HepG2 (cell line): ENCODE measurements around the gene ZNF526. TPM values are rescaled to one million over a fixed set of nuclear protein-coding genes. Genes with fewer than 3 reads are reported as not detected.

Source experiments
- BORCS8-MEF2B ChIP-seq: sonication (generic); formaldehyde crosslinking; IDR thresholded peaks from 2 replicates; pipeline ENCODE4 v1.8.0; 2022; ENCODE audit warnings: mild to moderate bottlenecking, missing genetic modification reagents
- CAMTA2 ChIP-seq: sonication (generic); formaldehyde crosslinking; IDR thresholded peaks from 2 replicates; pipeline ENCODE4 v1.4.0; 2020; ENCODE audit warnings: mild to moderate bottlenecking, missing genetic modification reagents, borderline replicate concordance
- MED1 ChIP-seq: sonication (generic); formaldehyde crosslinking; IDR thresholded peaks from 2 replicates; pipeline ENCODE4 v1.4.0; 2020; ENCODE audit warnings: missing genetic modification reagents
- RNF2 ChIP-seq: fragments of 450-650 bp; conservative IDR thresholded peaks from 2 replicates; pipeline ENCODE4 v1.6.1; 2016; ENCODE audit warnings: low read depth
- TEAD3 ChIP-seq: optimal IDR thresholded peaks from 2 replicates; pipeline ENCODE3; 2016; ENCODE audit warnings: borderline replicate concordance
- XRCC5 ChIP-seq: fragments of 200-400 bp; formaldehyde crosslinking; optimal IDR thresholded peaks from 2 replicates; pipeline ENCODE3; 2017; ENCODE audit warnings: mild to moderate bottlenecking, low read length
- ZNF263 ChIP-seq: sonication (generic); formaldehyde crosslinking; IDR thresholded peaks from 2 replicates; pipeline ENCODE4 v1.4.0; 2020; ENCODE audit warnings: missing genetic modification reagents
- ZNF570 ChIP-seq: sonication (generic); formaldehyde crosslinking; IDR thresholded peaks from 2 replicates; pipeline ENCODE4 v1.4.0; 2020; ENCODE audit warnings: mild to moderate bottlenecking, missing genetic modification reagents, borderline replicate concordance
- ZSCAN30 ChIP-seq: sonication (generic); formaldehyde crosslinking; IDR thresholded peaks from 2 replicates; pipeline ENCODE4 v1.5.0; 2020; ENCODE audit warnings: mild to moderate bottlenecking, missing genetic modification reagents
- polyA plus RNA-seq, 8 experiments: library from polyadenylated mRNA; depleted of rRNA in 3 of 8; stranded (reverse) in 7 of 8; unstranded in 1 of 8; fragments of >200 nt; fragmentation: Illumina TruSeq in 4 of 8; extraction: Trizol in 4 of 8; gene quantifications; 2 replicates each; pipeline versions ENCODE4 v1.2.1 to v1.2.3, GENCODE V29; 2011 to 2016; ENCODE audit warnings: low read depth in 4 of 8, missing spikeins in 1 of 8, mixed read lengths in 1 of 8; ENCODE audit not compliant: insufficient read depth in 1 of 8
- total RNA-seq, 5 experiments: library from RNA; depleted of rRNA; stranded (reverse); fragments of >200 nt; fragmentation: Illumina TruSeq; extraction: Trizol; gene quantifications; 2 replicates each; pipeline ENCODE4 v1.2.3, GENCODE V29; 2016; ENCODE audit warnings: low read depth in 1 of 5
- TF ChIP-seq, protein P1 (sequence below): sonication (generic); formaldehyde crosslinking; IDR thresholded peaks from 2 replicates; pipeline ENCODE4 v1.4.0; 2020; ENCODE audit warnings: mild to moderate bottlenecking, missing genetic modification reagents
- TF ChIP-seq, protein P2 (sequence below): IDR thresholded peaks from 2 replicates; pipeline ENCODE4 v1.6.1; 2012; ENCODE audit warnings: low read depth, low read length, improper control_type of control experiment
- TF ChIP-seq, protein P3 (sequence below): sonication (generic); formaldehyde crosslinking; IDR thresholded peaks from 2 replicates; pipeline ENCODE4 v1.4.0; 2020; ENCODE audit warnings: missing genetic modification reagents, borderline replicate concordance
- TF ChIP-seq, protein P4 (sequence below): sonication (generic); formaldehyde crosslinking; IDR thresholded peaks from 2 replicates; pipeline ENCODE4 v1.8.1; 2022; ENCODE audit warnings: mild to moderate bottlenecking, missing genetic modification reagents
- TF ChIP-seq, protein P5 (sequence below): sonication (generic); formaldehyde crosslinking; IDR thresholded peaks from 2 replicates; pipeline ENCODE4 v1.4.0; 2020; ENCODE audit warnings: missing genetic modification reagents
- TF ChIP-seq, protein P6 (sequence below): sonication (generic); formaldehyde crosslinking; IDR thresholded peaks from 2 replicates; pipeline ENCODE4 v1.4.0; 2020; ENCODE audit warnings: missing genetic modification reagents

The ZNF526 gene
- total and polyA plus RNA-seq, 2 of the 13 experiments (the other 11 are each of a cell fraction or from before 2014, with no cell fraction given) = 3.3 to 8.4 TPM

DNA sequence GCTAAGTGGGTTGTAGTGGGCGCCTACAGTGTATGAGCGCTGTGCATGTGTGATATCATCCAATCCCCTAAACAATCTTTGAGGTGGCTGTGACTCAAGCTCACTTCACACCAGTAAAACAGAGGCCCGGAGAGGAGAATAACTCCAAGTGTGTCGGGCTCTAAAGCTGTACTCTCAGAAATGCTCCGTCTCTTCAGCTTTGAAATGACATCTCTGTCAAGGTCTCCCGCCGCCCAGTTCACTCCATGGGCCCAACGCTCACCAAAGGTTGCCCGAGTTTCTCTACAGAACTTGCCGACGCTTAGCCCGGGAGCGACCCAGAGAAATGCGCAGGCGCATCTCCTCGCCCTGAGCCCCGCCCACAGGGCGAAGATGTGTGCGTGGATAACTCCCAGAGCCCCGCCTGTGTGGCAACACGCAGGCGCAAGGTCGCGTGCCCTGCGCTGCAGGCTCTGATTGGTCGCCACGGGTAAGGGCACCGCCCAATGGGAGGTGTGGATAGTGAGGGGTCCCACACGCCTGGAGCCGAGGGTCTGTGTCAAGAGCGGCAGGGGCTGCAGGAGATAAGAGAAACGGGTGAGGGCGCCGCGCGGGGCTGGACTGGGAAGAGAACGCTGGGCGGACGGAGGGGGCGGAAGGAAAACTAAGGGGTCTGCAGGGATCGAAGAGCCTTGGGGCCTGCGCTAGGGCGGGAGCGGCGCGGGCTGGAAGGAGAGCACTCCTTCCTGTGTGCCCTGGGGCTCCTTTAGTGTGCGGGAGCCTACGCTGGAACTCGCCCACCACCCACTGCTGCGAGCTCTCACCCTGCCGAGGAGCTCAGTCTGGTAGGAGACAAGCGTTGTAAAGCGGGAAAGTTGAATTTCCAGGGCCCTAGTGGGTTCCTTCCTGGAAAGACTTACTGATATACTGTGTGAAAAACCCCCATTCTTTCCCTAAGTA lies at the start of gene ZNF526 (continued):
- TF ChIP-seq, protein P1, sequence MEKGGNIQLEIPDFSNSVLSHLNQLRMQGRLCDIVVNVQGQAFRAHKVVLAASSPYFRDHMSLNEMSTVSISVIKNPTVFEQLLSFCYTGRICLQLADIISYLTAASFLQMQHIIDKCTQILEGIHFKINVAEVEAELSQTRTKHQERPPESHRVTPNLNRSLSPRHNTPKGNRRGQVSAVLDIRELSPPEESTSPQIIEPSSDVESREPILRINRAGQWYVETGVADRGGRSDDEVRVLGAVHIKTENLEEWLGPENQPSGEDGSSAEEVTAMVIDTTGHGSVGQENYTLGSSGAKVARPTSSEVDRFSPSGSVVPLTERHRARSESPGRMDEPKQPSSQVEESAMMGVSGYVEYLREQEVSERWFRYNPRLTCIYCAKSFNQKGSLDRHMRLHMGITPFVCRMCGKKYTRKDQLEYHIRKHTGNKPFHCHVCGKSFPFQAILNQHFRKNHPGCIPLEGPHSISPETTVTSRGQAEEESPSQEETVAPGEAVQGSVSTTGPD (CRISPR knock-in tag) = no peak
- no peak for TF ChIP-seq CAMTA2 (CRISPR knock-in tag)
- TF ChIP-seq ZSCAN30 (CRISPR knock-in tag) = no peak
- no peak for TF ChIP-seq TEAD3
- TF ChIP-seq, protein P2, sequence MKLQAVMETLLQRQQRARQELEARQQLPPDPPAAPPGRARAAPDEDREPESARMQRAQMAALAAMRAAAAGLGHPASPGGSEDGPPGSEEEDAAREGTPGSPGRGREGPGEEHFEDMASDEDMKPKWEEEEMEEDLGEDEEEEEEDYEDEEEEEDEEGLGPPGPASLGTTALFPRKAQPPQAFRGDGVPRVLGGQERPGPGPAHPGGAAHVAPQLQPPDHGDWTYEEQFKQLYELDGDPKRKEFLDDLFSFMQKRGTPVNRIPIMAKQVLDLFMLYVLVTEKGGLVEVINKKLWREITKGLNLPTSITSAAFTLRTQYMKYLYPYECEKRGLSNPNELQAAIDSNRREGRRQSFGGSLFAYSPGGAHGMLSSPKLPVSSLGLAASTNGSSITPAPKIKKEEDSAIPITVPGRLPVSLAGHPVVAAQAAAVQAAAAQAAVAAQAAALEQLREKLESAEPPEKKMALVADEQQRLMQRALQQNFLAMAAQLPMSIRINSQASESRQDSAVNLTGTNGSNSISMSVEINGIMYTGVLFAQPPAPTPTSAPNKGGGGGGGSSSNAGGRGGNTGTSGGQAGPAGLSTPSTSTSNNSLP = no peak
- no peak for TF ChIP-seq BORCS8-MEF2B (CRISPR knock-in tag)
- TF ChIP-seq, protein P3, sequence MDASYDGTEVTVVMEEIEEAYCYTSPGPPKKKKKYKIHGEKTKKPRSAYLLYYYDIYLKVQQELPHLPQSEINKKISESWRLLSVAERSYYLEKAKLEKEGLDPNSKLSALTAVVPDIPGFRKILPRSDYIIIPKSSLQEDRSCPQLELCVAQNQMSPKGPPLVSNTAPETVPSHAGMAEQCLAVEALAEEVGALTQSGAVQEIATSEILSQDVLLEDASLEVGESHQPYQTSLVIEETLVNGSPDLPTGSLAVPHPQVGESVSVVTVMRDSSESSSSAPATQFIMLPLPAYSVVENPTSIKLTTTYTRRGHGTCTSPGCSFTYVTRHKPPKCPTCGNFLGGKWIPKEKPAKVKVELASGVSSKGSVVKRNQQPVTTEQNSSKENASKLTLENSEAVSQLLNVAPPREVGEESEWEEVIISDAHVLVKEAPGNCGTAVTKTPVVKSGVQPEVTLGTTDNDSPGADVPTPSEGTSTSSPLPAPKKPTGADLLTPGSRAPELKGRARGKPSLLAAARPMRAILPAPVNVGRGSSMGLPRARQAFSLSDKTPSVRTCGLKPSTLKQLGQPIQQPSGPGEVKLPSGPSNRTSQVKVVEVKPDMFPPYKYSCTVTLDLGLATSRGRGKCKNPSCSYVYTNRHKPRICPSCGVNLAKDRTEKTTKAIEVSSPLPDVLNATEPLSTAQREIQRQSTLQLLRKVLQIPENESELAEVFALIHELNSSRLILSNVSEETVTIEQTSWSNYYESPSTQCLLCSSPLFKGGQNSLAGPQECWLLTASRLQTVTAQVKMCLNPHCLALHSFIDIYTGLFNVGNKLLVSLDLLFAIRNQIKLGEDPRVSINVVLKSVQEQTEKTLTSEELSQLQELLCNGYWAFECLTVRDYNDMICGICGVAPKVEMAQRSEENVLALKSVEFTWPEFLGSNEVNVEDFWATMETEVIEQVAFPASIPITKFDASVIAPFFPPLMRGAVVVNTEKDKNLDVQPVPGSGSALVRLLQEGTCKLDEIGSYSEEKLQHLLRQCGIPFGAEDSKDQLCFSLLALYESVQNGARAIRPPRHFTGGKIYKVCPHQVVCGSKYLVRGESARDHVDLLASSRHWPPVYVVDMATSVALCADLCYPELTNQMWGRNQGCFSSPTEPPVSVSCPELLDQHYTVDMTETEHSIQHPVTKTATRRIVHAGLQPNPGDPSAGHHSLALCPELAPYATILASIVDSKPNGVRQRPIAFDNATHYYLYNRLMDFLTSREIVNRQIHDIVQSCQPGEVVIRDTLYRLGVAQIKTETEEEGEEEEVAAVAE = peak; percentile 100
- TF ChIP-seq, protein P4, sequence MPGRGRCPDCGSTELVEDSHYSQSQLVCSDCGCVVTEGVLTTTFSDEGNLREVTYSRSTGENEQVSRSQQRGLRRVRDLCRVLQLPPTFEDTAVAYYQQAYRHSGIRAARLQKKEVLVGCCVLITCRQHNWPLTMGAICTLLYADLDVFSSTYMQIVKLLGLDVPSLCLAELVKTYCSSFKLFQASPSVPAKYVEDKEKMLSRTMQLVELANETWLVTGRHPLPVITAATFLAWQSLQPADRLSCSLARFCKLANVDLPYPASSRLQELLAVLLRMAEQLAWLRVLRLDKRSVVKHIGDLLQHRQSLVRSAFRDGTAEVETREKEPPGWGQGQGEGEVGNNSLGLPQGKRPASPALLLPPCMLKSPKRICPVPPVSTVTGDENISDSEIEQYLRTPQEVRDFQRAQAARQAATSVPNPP (CRISPR knock-in tag) = no peak
- TF ChIP-seq, protein P5, sequence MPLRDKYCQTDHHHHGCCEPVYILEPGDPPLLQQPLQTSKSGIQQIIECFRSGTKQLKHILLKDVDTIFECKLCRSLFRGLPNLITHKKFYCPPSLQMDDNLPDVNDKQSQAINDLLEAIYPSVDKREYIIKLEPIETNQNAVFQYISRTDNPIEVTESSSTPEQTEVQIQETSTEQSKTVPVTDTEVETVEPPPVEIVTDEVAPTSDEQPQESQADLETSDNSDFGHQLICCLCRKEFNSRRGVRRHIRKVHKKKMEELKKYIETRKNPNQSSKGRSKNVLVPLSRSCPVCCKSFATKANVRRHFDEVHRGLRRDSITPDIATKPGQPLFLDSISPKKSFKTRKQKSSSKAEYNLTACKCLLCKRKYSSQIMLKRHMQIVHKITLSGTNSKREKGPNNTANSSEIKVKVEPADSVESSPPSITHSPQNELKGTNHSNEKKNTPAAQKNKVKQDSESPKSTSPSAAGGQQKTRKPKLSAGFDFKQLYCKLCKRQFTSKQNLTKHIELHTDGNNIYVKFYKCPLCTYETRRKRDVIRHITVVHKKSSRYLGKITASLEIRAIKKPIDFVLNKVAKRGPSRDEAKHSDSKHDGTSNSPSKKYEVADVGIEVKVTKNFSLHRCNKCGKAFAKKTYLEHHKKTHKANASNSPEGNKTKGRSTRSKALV (CRISPR knock-in tag) = no peak
- TF ChIP-seq XRCC5 = peak; percentile 55
- TF ChIP-seq RNF2 = 0 out of 2 replicates have a peak, but pooled peaks have one; percentile 33
- TF ChIP-seq MED1 (CRISPR knock-in tag) = no peak; the same call in none of the 2 replicates
- no peak for TF ChIP-seq ZNF570 (CRISPR knock-in tag)
- no peak for TF ChIP-seq ZNF263 (CRISPR knock-in tag)
- TF ChIP-seq, protein P6, sequence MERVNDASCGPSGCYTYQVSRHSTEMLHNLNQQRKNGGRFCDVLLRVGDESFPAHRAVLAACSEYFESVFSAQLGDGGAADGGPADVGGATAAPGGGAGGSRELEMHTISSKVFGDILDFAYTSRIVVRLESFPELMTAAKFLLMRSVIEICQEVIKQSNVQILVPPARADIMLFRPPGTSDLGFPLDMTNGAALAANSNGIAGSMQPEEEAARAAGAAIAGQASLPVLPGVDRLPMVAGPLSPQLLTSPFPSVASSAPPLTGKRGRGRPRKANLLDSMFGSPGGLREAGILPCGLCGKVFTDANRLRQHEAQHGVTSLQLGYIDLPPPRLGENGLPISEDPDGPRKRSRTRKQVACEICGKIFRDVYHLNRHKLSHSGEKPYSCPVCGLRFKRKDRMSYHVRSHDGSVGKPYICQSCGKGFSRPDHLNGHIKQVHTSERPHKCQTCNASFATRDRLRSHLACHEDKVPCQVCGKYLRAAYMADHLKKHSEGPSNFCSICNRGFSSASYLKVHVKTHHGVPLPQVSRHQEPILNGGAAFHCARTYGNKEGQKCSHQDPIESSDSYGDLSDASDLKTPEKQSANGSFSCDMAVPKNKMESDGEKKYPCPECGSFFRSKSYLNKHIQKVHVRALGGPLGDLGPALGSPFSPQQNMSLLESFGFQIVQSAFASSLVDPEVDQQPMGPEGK (CRISPR knock-in tag) = peak; percentile 60
